NB4 (cell line): Measurements from ENCODE around the gene ZNF91.
"Not testable (repeated sequence)": the region's sequence is repeated elsewhere in the genome, so short reads cannot be mapped to it uniquely, and the experiment has no call there.

Source experiments
- DNase-seq: peaks from one replicate; pipeline ENCODE4 v3.0.0; 2010; ENCODE audit warnings: low read depth
- H3K4me3 ChIP-seq: one replicate; pipeline ENCODE4 v1.5.1; 2011; ENCODE audit warnings: mild to moderate bottlenecking, low read depth, low read length, moderate library complexity
- CTCF ChIP-seq: IDR thresholded peaks from one replicate; pipeline ENCODE4 v1.5.1; 2012; ENCODE audit warnings: low read depth, low read length
- MAX ChIP-seq: IDR thresholded peaks from 2 replicates; pipeline ENCODE4 v1.6.1; 2011; ENCODE audit warnings: low read depth, low read length
- MYC ChIP-seq: IDR thresholded peaks from 2 replicates; pipeline ENCODE4 v1.6.1; 2011; ENCODE audit warnings: low read depth, low read length
- POLR2A ChIP-seq: IDR thresholded peaks from 2 replicates; pipeline ENCODE4 v1.6.1; 2011; ENCODE audit warnings: mild to moderate bottlenecking; ENCODE audit not compliant: insufficient read length; ENCODE audit errors: extremely low read depth

The ZNF91 gene

GRCh38 chr19:23381114-23381513 lies 14.2 kb downstream of the ZNF91 start:
- no peak overlapping the region for H3K4me3 ChIP-seq
- no peak for DNase-seq
- TF ChIP-seq MYC (no peak), CTCF (no peak), POLR2A (no peak), MAX (no peak)

- not testable (repeated sequence) for DNase-seq, H3K4me3 ChIP-seq
Observed at GRCh38 chr19:23379671-23380070, 15.6 kb downstream of the ZNF91 start.

GRCh38 chr19:23378948-23379347 lies 16.3 kb downstream of the ZNF91 start:
- TF ChIP-seq POLR2A (no peak), MAX (no peak), MYC (no peak), CTCF (no peak)
- H3K4me3 ChIP-seq: no peak overlapping the region
- DNase-seq: no peak

- TF ChIP-seq CTCF: no peak
- TF ChIP-seq MYC: no peak
- TF ChIP-seq POLR2A: no peak
- TF ChIP-seq MAX: no peak
- DNase-seq: no peak
- H3K4me3 ChIP-seq: no peak overlapping the region
Observed at GRCh38 chr19:23377276-23377675, 18.0 kb downstream of the ZNF91 start.

GRCh38 chr19:23366437-23366836 lies 28.8 kb downstream of the ZNF91 start:
- H3K4me3 ChIP-seq: no peak overlapping the region
- no peak for DNase-seq
- no peak for TF ChIP-seq CTCF
- no peak for TF ChIP-seq MAX
- no peak for TF ChIP-seq MYC

GRCh38 chr19:23366031-23366430 lies 29.2 kb downstream of the ZNF91 start:
- not testable (repeated sequence) for H3K4me3 ChIP-seq, DNase-seq

GRCh38 chr19:23365222-23365621 lies 30.0 kb downstream of the ZNF91 start:
- TF ChIP-seq MAX (no peak), POLR2A (no peak)
- no peak overlapping the region for H3K4me3 ChIP-seq
- DNase-seq: no peak

- H3K4me3 ChIP-seq, DNase-seq: not testable (repeated sequence)
Observed at GRCh38 chr19:23361843-23362242, 33.4 kb downstream of the ZNF91 start.
